Heart left ventricle (tissue), 16 donors: ENCODE results near the gene ERC1. TPM values are rescaled to one million over a fixed set of nuclear protein-coding genes. Genes with fewer than 3 reads are reported as not detected.
"Not testable (repeated sequence)": the region's sequence is repeated elsewhere in the genome, so short reads cannot be mapped to it uniquely, and the experiment has no call there.

Experiments
- ATAC-seq, 4 donors: fragments of 200-7000 bp; cut with Tn5 transposase; one replicate each; pipeline ENCODE4 v1.9.1; 2020 to 2022; ENCODE audit warnings: moderate library complexity in 4 of 4, mild to moderate bottlenecking in 3 of 4, moderate number of reproducible peaks in 1 of 4
- DNase-seq, 5 donors: peaks; one replicate each; pipeline ENCODE4 v3.0.0-alpha.2; 2020
- H3K27ac ChIP-seq, 12 donors: fragments of 200-600 bp; sonication (generic) in 4 of 12; one replicate each; pipeline versions ENCODE4 v1.5.0 to v1.8.0; 2016 to 2022; ENCODE audit warnings: mild to moderate bottlenecking in 2 of 12
- H3K27me3 ChIP-seq, 9 donors: fragments of 200-600 bp; sonication (generic) in 2 of 9; one replicate each; pipeline versions ENCODE4 v1.5.1 to v1.8.0; 2016 to 2022; ENCODE audit warnings: mild to moderate bottlenecking in 3 of 9
- H3K36me3 ChIP-seq, 9 donors: fragments of 200-600 bp; sonication (generic) in 2 of 9; one replicate each; pipeline versions ENCODE4 v1.5.0 to v1.8.0; 2018 to 2022; ENCODE audit warnings: mild to moderate bottlenecking in 2 of 9
- H3K4me1 ChIP-seq, 12 donors: fragments of 200-600 bp; sonication (generic) in 4 of 12; one replicate each; pipeline versions ENCODE4 v1.5.0 to v1.8.0; 2016 to 2022; ENCODE audit warnings: mild to moderate bottlenecking in 3 of 12
- H3K4me3 ChIP-seq, 12 donors: fragments of 200-600 bp; sonication (generic) in 4 of 12; one replicate each; pipeline versions ENCODE4 v1.5.0 to v1.8.0; 2017 to 2022; ENCODE audit warnings: mild to moderate bottlenecking in 9 of 12, moderate library complexity in 4 of 12
- H3K9me3 ChIP-seq, 12 donors: fragments of 200-600 bp; sonication (generic) in 4 of 12; one replicate each; pipeline versions ENCODE4 v1.5.0 to v1.8.0; 2016 to 2022; ENCODE audit warnings: mild to moderate bottlenecking in 1 of 12
- POLR2A ChIP-seq, 2 donors: fragments of 450-650 bp; IDR thresholded peaks; one replicate each; pipeline ENCODE4 v1.6.1; 2017; ENCODE audit warnings: antibody characterized with exemption in 2 of 2, mild to moderate bottlenecking in 2 of 2, moderate library complexity in 2 of 2
- WGBS, 4 donors: extraction: QIAGEN DNeasy Blood & Tissue Kit in 2 of 4; methylation state at CpG; one replicate each; pipeline versions ENCODE4 v1.1.5 to v1.1.7; 2013 to 2018; 5-methylcytosine and 5-hydroxymethylcytosine counted together
- intact Hi-C, 10 donors: fragments of 100-400 bp; cut with DNase I; formaldehyde crosslinking; loops; one replicate each; pipeline versions ENCODE4 v1.11.1 to v1.14.2; 2022
- polyA plus RNA-seq, 2 donors: library from polyadenylated mRNA; stranded (reverse); fragments of 200-250 nt; gene quantifications; one replicate each; pipeline ENCODE4 v1.2.3, GENCODE V29; 2013
- total RNA-seq, 9 donors: library from RNA; depleted of rRNA in 2 of 9; stranded (reverse); fragments of >200 nt in 2 of 9; fragmentation: NEBNext Ultra II Directional in 3 of 9; extraction: Animal tissue kit (Norgen Biotek cat#: 25700) in 3 of 9; gene quantifications; one replicate each; pipeline versions ENCODE4 v1.1.0 to v1.2.4, GENCODE V29; 2016 to 2023
- TF ChIP-seq, protein P1 (sequence below), 12 donors: fragments of 200-600 bp; sonication (generic) in 4 of 12; IDR thresholded peaks; one replicate each; pipeline versions ENCODE4 v1.5.0 to v1.8.0; 2018 to 2022; ENCODE audit warnings: antibody characterized with exemption in 12 of 12, mild to moderate bottlenecking in 5 of 12
- donor health status: ischemic (EF 13 %, LVEDD 7.1; RV severe dilation, severe dysfunction).
- donor health status: healthy with polysubstance abuse.
- donor health status: DM: no; HTN: yes; CAD: no.
- donor health status: DM: no; HTN: no; CAD: no.
- donor health status: ischemic (EF 25% LVEDD 6.9; RV normal size, moderate dysfunction).
- donor health status: ischemic (EF 25% LVEDD 5.7; RV mildly dilated, moderate dysfunction).
- donor health status: healthy.
- donor health status: DM: yes; HTN: yes; CAD: no.
- donor health status: ischemic (EF 35%, LVEDD 5.7; RV mildly dilated, moderate dysfunction).
- donor health status: nonischemic (EF 11% LVEDD 7.7; RV severe dilation, severe dysfunction).
- donor health status: DM: yes; HTN: yes; CAD: no.
- donor health status: PGD.
- donor health status: ischemic (EF 29% LVEDD 5.4; RV normal size, mild dysfunction).
- donor health status: nonischemic (EF 23%, LVEDD 6.1; RV moderate dilation, normal function).

Gene ERC1
- total and polyA plus RNA-seq, 11 donors = 13.5 to 84.0 (median 47.9) TPM

DNA sequence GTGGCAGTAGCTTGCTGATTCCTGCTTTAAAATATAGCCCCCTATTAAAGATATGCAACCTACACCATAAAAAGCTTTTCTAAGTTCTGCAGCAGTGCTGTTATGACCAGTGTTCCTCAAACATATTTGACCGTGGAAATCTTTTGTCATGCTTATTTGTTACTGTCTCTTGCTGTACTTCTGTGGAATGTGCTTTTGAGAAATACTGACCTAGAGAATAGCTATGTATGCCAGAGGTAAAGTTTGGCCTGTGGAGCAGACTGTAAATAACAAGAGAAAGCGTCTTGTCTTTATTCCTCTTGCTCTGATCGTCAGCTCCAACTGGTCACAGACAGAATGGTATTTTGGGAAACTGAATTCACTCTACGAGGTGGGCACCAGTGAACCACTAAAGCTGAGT lies 364.4 kb downstream of the ERC1 start:
- Histone ChIP-seq H3K36me3 (no peaks in the 10 kb centered on the region), H3K27me3 (no peaks in the 10 kb centered on the region), H3K4me1 (peaks cover 0 to 20% (median 2%) of the 10 kb centered on the region in 12 donors), H3K4me3 (no peak overlapping the region), H3K9me3 (no peaks in the 10 kb centered on the region), H3K27ac (peak overlapping the region in 2 of 12 donors; percentile 7 to 41)
- TF ChIP-seq POLR2A (IDR thresholded peaks at IDR 0.05) = no peak
- TF ChIP-seq, protein P1, sequence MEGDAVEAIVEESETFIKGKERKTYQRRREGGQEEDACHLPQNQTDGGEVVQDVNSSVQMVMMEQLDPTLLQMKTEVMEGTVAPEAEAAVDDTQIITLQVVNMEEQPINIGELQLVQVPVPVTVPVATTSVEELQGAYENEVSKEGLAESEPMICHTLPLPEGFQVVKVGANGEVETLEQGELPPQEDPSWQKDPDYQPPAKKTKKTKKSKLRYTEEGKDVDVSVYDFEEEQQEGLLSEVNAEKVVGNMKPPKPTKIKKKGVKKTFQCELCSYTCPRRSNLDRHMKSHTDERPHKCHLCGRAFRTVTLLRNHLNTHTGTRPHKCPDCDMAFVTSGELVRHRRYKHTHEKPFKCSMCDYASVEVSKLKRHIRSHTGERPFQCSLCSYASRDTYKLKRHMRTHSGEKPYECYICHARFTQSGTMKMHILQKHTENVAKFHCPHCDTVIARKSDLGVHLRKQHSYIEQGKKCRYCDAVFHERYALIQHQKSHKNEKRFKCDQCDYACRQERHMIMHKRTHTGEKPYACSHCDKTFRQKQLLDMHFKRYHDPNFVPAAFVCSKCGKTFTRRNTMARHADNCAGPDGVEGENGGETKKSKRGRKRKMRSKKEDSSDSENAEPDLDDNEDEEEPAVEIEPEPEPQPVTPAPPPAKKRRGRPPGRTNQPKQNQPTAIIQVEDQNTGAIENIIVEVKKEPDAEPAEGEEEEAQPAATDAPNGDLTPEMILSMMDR (IDR thresholded peaks at IDR 0.05) = no peak
- 56 to 71% (median 63%) methylated on average over 4 of the region's 4 CpGs for WGBS, 4 donors
- DNase-seq = no peak
- peak in 2 of 4 donors; percentile 40 to 41 for ATAC-seq
- intact Hi-C loops = no loop called here

DNA sequence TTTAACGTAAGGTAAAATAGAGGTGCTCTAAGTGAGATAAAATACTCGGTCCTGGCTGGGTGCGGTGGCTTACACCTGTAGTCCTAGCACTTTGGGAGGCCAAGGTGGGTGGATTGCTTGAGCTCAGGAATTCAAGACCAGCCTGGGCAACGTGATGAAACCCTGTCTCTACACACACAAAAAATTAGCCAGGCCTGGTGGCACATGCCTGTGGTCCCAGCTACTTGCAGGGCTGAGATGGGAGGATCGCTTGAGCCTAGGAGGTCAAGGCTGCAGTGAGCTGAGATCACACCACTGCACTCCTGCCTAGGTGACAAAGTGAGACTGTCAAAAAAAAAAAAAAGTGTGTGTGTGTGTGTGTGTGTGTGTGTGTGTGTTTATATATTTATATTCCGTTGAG lies 364.8 kb downstream of the ERC1 start:
- H3K9me3 ChIP-seq, H3K27me3 ChIP-seq, ATAC-seq, intact Hi-C loops, H3K36me3 ChIP-seq, DNase-seq, H3K4me3 ChIP-seq: not testable (repeated sequence)
- Histone ChIP-seq H3K27ac (peak overlapping the region in 1 of 12 donors; percentile 7), H3K4me1 (peaks cover 0 to 21% (median 4%) of the 10 kb centered on the region in 12 donors)
- 85 to 90% (median 89%) methylated on average over 6 of the region's 6 CpGs for WGBS, 4 donors

DNA sequence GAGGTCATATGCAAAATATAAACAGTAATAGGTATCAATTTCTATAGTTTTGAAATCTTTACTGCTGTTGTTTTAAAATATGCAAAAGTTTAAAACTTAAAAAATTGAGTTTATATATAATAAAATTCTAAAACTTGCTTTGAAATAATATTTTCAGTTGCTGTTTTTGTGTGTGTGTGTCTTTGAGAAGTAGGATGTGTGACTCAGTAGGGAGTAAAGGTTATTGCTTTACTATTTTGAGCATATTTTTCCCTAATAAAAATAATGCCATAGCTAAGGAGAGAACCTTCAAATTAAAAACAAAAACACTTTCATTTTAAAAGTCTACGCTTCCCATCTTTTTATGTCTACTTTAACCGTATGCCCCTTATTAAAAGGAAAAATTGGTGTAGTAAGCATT lies 365.3 kb downstream of the ERC1 start:
- H3K4me1 ChIP-seq = peaks cover 0 to 23% (median 4%) of the 10 kb centered on the region in 12 donors
- TF ChIP-seq, protein P1 (IDR thresholded peaks at IDR 0.05) = no peak
- no peak for TF ChIP-seq POLR2A (IDR thresholded peaks at IDR 0.05)
- no peaks in the 10 kb centered on the region for H3K36me3 ChIP-seq
- H3K9me3 ChIP-seq = no peaks in the 10 kb centered on the region
- whole genome bisulfite sequencing, 4 donors = 93 to 96% (median 94%) methylated on average over 2 of the region's 2 CpGs
- no peak overlapping the region for H3K27ac ChIP-seq
- no peak for ATAC-seq
- H3K4me3 ChIP-seq = no peak overlapping the region
- DNase-seq = no peak
- intact Hi-C loops = no loop called here
- H3K27me3 ChIP-seq = no peaks in the 10 kb centered on the region

DNA sequence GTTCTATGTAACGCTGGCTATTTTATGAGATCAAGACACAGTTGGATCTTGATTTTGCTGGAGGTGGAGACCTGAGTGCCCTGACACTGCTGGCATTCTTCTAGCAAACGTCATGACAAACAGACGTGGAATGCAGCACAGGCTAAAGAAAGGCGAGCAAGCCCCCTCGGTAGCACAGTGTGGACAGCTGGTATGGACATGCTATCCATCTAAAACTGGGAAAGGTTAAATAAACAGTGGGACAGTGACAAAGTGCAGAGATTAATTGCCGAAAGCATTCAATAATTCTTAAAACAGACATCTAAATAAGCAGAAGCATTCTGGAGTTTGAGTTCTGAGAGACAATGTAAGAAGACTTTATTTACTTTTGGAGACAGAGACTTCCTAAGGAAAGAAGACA lies 366.1 kb downstream of the ERC1 start:
- intact Hi-C loops = no loop called here
- no peak overlapping the region for H3K4me3 ChIP-seq
- DNase-seq (no peak), ATAC-seq (peak in 2 of 4 donors; percentile 47 to 52)
- H3K27ac ChIP-seq = no peak overlapping the region
- peaks cover 0 to 26% (median 4%) of the 10 kb centered on the region in 12 donors for H3K4me1 ChIP-seq
- no peaks in the 10 kb centered on the region for H3K9me3 ChIP-seq
- WGBS, 4 donors = 38 to 45% (median 42%) methylated on average over 6 of the region's 6 CpGs
- no peaks in the 10 kb centered on the region for H3K27me3 ChIP-seq
- TF ChIP-seq, protein P1 (IDR thresholded peaks at IDR 0.05) = no peak
- TF ChIP-seq POLR2A (IDR thresholded peaks at IDR 0.05) = no peak
- H3K36me3 ChIP-seq = no peaks in the 10 kb centered on the region

DNA sequence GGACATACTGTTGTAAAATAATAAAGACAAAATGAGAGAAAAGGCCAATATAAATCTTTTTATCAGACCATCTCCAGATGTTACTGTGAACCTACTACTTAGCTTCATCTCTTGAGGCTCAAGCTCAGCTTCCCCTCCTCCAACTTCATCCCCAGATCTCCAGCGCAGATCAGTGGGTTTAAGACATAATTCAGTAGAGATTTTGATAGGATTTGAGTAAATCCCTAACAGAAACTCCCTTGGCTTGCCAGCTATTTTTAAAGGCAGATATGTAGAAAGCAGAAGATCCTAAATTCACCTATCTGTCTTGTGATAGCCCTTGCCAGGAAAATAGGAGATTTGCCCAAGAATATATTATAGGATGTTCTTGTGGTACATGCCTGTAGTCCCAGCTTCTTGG lies 366.7 kb downstream of the ERC1 start:
- H3K4me1 ChIP-seq = peaks cover 0 to 26% (median 4%) of the 10 kb centered on the region in 12 donors
- no peaks in the 10 kb centered on the region for H3K36me3 ChIP-seq
- H3K27me3 ChIP-seq = no peaks in the 10 kb centered on the region
- TF ChIP-seq, protein P1 (IDR thresholded peaks at IDR 0.05) = no peak
- TF ChIP-seq POLR2A (IDR thresholded peaks at IDR 0.05) = no peak
- intact Hi-C loops = no loop called here
- no peak overlapping the region for H3K4me3 ChIP-seq
- H3K27ac ChIP-seq = no peak overlapping the region
- H3K9me3 ChIP-seq = no peaks in the 10 kb centered on the region
- DNase-seq (no peak), ATAC-seq (no peak)
- WGBS, 4 donors = 96 to 100% (median 98%) methylated on average over 1 of the region's 1 CpG
